ENCODE results near the gene FTSJ1.

The FTSJ1 gene

DNA sequence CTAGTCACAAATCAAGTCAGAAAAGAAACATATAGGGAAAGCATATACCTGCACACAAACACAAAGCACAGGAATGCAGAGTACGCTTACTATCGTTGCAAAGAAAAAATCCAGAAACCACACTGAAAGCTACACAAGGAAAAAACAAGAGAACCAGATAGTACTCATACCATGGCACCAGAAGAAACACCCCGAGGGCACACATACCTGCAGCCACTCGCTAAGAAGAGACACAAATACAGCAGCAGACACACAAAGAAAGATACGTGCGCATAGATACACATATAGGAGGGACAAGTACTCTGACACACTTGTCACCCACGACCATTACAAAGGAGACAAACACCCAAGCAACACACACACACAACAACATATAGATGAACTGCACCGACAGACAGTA is 4.5 kb upstream of the FTSJ1 start:
- no peak for DNase-seq

DNA sequence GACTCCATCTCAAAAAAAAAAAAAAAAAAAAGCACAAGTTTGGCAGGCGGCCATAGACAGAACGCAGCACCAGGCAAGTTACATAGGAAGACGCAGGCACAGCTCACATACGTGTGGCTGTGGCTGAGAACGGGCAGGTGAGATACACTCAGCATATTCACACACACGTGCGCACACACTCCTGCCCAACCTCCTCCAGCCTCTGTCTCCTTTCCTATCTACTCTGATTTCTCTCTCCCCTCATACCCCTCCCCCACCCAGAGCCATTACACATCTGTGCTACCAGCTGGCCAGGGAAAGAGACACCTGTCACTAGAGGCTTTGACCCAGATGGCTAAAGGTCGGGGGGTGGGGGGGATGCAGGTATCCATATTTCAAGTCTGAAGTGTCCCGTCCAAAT is 3.8 kb upstream of the FTSJ1 start:
- no peak for DNase-seq

GRCh38 chrX:48472851-48473703 is 2.9 kb upstream of the FTSJ1 start:
- no peak for DNase-seq

GRCh38 chrX:48473704-48473990 is 2.4 kb upstream of the FTSJ1 start:
- no peak for DNase-seq

GRCh38 chrX:48474127-48474526 is 1.9 kb upstream of the FTSJ1 start:
- no peak for DNase-seq

- no peak for DNase-seq
These were observed 1.4 kb upstream of the FTSJ1 start for GRCh38 chrX:48474581-48474980.

DNA sequence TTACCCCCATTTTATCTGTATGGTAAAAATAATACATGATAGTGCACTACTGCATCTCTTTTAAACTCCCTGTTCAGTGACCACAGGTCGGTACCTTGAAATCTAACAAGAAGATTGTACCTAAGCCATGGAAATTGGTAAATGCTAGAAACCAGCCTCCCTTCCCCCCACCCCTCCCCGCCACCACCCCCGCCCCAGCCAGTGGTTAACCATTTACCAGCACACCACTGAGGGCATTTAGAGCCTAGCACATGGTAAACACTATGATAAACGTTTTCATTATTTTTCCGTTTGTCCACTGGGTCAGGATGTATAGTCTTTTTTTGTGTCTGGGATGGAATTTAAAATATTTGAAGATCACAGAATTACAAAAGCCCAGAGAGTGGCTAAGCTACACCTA is 703 bp upstream of the FTSJ1 start:
- DNase-seq: no peak

DNA sequence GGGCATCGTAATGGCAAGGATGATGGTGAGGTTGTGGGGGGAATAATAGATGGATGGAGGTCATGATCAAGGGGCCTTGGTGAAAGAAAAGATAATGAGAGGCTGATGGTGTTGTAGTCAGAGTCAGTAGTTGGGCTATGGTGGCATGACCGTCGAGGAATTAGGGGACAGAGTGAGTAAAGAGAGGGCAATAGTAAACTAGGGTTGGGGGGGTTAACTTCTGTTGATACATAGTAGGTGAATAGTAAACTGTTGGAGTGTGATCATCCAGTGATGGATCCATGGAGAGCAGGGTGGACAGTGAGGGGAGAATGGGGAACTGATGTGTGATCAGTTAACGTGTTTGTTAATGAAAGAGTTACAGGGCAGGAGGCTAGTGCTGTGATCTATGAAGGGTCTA is 920 bp downstream of the FTSJ1 start:
- no peak for DNase-seq

DNA sequence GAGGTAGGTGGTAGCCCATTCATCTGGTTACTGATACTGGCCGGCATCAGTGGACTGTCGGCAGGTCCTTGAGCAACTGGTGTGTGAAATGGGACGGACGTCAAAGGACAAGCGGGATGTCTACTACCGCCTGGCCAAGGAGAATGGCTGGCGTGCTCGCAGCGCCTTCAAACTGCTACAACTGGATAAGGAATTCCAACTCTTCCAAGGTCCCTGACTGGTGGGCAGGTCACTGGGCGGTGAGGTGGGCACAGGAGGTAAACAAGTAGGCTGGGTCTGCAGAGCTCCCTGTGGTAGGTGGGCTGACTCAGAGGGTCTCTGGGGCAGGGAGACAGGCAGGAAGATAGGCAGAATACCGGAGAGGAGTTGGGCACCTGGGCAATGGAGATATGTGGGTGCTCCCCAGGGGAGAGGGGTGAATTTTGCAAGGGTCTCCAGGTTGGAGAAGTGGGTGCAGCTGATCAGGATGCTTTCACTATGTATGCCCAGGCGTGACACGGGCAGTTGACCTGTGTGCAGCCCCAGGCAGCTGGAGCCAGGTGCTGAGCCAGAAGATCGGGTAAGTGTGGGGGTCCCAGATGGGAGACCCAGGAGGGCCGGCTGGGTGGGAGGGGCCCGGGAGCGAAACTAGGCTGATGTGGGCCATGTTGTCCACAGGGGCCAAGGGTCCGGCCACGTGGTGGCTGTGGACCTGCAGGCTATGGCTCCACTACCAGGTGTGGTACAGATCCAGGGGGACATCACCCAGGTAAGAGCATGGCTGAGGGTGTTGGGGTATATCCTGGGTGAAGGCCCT is 2.2 kb downstream of the FTSJ1 start:
- no peak for DNase-seq

- DNase-seq: no peak
These were observed 2.8 kb downstream of the FTSJ1 start for GRCh38 chrX:48478806-48479205.

GRCh38 chrX:48480142-48480541 is 4.1 kb downstream of the FTSJ1 start:
- no peak for DNase-seq

GRCh38 chrX:48480583-48480982 is 4.6 kb downstream of the FTSJ1 start:
- no peak for DNase-seq

- DNase-seq: no peak
These were observed 6.5 kb downstream of the FTSJ1 start for GRCh38 chrX:48482526-48482925.

DNA sequence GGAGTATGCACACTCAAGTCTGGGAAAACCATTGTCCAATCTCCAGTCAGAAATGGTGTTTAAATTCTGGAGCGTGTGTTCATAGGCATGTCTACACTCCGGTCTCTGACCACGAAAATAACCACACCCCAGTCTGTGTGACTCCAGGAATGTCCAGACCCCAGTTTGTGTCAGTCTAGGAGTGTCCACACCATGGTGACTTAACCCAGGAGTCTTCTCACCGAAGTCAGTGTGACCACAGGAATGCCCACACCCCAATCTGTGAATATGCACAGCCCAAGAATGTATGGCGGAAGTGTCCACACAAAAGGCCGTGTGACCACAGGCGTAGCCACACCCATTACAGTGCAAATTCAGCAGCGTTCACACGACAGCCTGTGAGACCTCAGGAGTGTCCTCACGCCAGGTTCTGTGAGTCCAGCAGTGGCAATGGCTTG is 11.4 kb downstream of the FTSJ1 start:
- no peak for DNase-seq

DNA sequence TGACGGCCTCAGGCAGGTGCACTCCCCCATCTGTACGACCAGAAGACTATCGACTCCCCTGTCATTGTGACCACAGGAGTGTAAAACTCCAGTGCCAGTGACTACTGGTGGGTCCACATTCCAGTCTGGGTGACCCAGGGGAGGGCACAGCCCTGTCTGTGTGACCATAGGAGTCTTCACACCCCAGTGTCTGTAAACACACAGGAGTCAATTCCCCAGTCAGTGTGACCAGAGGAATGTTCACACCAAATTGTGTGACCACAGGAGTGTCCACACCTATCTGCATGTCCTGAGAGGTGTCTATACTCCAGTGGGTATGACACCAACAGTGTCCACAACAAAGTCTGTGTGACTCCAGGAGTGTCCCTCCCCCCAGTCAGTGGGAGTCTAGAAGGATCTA is 12.0 kb downstream of the FTSJ1 start:
- no peak for DNase-seq

- no peak for DNase-seq
These were observed 13.3 kb downstream of the FTSJ1 start for GRCh38 chrX:48489296-48489695.

GRCh38 chrX:48489892-48490291 is 13.9 kb downstream of the FTSJ1 start:
- no peak for DNase-seq

DNA sequence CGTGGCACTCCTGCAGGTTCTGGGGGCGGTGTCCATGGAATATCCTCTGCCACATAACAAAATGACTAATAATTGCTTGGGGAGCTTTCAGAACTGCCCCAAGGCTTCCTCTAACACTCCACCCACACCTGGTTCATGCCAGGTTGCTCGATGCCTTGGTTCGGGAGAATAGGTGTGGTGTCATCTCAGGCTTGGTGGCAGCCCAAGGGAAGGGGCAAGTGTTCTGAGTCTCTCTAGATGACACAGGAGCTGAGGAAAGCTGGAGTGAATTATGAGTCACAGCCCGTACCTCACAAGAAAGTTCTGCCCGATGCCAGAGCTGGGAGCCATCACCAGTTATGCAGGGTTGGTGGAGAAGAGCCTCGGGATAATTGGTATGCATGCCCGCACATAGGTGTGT is 14.7 kb downstream of the FTSJ1 start:
- no peak for DNase-seq

GRCh38 chrX:48491809-48492208 is 15.8 kb downstream of the FTSJ1 start:
- DNase-seq: no peak

DNA sequence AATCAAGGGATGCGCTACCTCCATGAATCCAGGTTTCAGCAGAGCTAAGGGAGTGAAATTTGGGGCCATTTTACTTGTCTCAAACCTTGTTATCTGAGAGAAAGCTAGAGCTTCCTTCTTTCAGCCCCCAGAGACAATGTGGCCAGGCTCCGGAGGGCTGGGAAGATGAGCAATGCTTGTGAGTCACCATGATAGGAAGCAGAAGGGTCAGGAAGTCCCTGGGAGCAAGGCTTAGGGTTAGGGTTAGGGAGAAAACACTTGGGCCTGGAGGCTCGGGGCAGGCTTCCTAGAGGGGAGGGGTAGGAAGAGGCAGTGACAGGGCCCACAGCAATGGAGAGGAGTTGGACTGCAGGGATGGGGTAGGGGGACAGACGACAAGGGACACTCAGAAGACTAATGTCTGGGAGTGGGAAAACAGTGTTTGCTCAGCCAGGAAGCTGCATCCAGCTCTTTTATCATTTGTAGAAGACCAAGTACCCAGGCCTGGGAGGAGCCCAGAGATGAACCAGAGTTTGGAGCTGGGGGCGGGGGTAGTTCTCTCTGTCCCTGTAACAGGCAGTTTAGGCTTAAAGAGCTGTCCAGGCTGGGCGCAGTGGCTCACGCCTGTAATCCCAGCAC is 16.4 kb downstream of the FTSJ1 start:
- DNase-seq: no peak

DNA sequence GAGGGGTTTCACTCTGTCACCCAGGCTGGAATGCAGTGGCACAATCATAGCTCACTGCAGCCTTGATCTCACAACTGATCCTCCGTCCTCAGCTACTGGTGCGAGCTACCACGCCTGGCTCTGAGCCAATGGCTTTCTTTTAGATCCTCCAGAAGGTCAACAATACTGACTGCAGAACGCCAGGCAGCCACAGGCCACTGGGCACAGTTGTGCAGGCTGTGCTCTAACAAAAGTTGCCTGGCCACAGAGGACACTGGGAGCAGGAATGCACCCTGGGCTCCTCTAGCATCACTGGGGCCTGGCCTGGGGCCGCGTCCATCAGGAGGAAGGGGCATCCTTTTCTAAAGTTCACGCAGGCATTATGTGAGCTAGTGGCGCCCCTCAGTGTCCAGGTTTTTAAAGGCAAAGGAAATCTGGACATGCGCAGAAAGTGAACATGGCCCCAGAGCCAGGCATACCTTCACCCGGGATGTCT is 17.9 kb downstream of the FTSJ1 start:
- DNase-seq: no peak

DNA sequence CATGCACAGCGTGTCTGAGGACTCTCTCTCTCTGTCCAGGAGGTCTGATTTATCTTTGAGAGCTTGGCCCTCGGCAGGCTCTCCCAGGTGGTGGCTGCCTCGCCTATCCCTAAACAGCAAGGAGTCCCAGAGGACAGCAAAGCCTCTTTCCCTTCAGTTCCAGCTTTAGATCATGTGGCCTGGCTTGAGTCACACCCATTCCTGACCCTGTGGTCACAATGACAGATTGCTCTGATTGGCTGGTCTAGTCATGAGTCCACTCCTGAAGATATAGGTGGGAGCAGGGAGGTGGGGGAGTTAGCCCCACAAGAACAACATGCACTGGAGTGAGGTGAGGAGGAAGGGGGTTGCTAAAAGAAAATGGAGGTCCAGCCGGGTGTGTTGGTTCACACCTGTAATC is 20.7 kb downstream of the FTSJ1 start:
- DNase-seq: no peak

GRCh38 chrX:48497871-48498270 is 21.9 kb downstream of the FTSJ1 start:
- no peak for DNase-seq

DNA sequence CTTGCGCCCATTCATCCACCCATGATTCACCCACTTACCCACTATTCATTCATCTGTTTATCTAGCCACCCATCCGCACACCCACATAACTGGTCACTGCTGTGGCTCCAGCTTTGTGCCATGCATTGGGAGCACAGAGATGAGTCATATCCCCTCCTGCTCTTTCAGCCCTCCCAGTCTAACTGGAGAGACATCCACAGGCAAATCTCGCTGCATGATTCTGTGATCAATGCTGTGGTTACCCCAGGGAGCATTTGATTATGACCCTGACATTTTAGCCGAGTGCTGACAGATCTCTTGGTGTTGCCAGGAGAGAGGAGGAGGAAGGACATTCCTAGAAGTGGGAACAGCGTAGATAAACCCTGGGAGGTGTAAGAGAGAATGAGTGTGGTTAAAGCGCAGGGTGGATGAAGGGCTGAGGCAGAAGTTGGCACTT is 22.4 kb downstream of the FTSJ1 start:
- DNase-seq: no peak

Data from stimulated activated CD4-positive, alpha-beta T cell treated with anti-CD3 and anti-CD28 coated beads, Interleukin-1b, Interleukin-23, amount 100 ng/mL, for 48 hours (primary cell).